Fibroblast of lung (primary cell): ENCODE results near the gene OGN. TPM values are rescaled to one million over a fixed set of nuclear protein-coding genes. Genes with fewer than 3 reads are reported as not detected.

Source experiments
- DNase-seq, 2 donors: peaks; one replicate each; pipeline versions ENCODE4 v3.0.0 to v3.0.0-alpha.2; 2010; ENCODE audit warnings: low read depth in 2 of 2
- H2AFZ ChIP-seq: 2 replicates; pipeline ENCODE4 v1.5.1; 2012; ENCODE audit warnings: low read length, control low read depth, inconsistent platforms
- H3K27ac ChIP-seq: 2 replicates; pipeline ENCODE4 v1.5.1; 2011; ENCODE audit warnings: low read length, control low read depth; ENCODE audit not compliant: insufficient read depth
- H3K27me3 ChIP-seq: 2 replicates; pipeline ENCODE4 v1.5.1; 2011; ENCODE audit warnings: mild to moderate bottlenecking, low read length; ENCODE audit not compliant: control insufficient read depth, insufficient read depth
- H3K36me3 ChIP-seq: 2 replicates; pipeline ENCODE4 v1.5.1; 2011; ENCODE audit warnings: low read length; ENCODE audit not compliant: control insufficient read depth, insufficient read depth
- H3K4me1 ChIP-seq: 2 replicates; pipeline ENCODE4 v1.5.1; 2011; ENCODE audit warnings: low read length; ENCODE audit not compliant: control insufficient read depth, insufficient read depth; ENCODE audit errors: extremely low read depth
- H3K4me2 ChIP-seq: 2 replicates; pipeline ENCODE4 v1.5.1; 2011; ENCODE audit warnings: low read length, control low read depth; ENCODE audit not compliant: insufficient read depth; ENCODE audit errors: extremely low read depth
- H3K4me3 ChIP-seq, 4 experiments: fragments of 200-600 bp in 1 of 4; sonication (generic) in 1 of 4; replicated peaks in 1 of 4; 2 replicates each; pipeline ENCODE4 v1.5.1; 2011 to 2016; ENCODE audit warnings: low read length in 4 of 4, low read depth in 3 of 4, mild to moderate bottlenecking in 3 of 4, control low read depth in 2 of 4, inconsistent platforms in 1 of 4, mixed read lengths in 1 of 4; ENCODE audit not compliant: insufficient read depth in 1 of 4; ENCODE audit errors: control extremely low read depth in 1 of 4
- H3K79me2 ChIP-seq: 2 replicates; pipeline ENCODE4 v1.5.1; 2012; ENCODE audit warnings: mild to moderate bottlenecking, low read length, inconsistent platforms; ENCODE audit not compliant: control insufficient read depth, insufficient read depth
- H3K9ac ChIP-seq: 2 replicates; pipeline ENCODE4 v1.5.1; 2011; ENCODE audit warnings: mild to moderate bottlenecking, low read length, control low read depth; ENCODE audit not compliant: insufficient read depth
- H3K9me3 ChIP-seq: 2 replicates; pipeline ENCODE4 v1.5.1; 2012; ENCODE audit warnings: low read depth, low read length; ENCODE audit not compliant: control insufficient read depth, insufficient read depth
- H4K20me1 ChIP-seq: 2 replicates; pipeline ENCODE4 v1.5.1; 2011; ENCODE audit warnings: low read length; ENCODE audit not compliant: control insufficient read depth, insufficient read depth; ENCODE audit errors: extremely low read depth
- EZH2 ChIP-seq: IDR thresholded peaks from 2 replicates; pipeline ENCODE4 v1.5.1; 2012; ENCODE audit warnings: low read length, control low read depth, mild to moderate bottlenecking; ENCODE audit errors: missing control alignments
- polyA plus RNA-seq, 2 donors: library from polyadenylated mRNA; depleted of rRNA in 1 of 2; stranded (reverse) in 1 of 2; unstranded in 1 of 2; fragments of >200 nt; gene quantifications; 2 replicates each; pipeline ENCODE4 v1.2.1, GENCODE V29; 2011 to 2012; ENCODE audit warnings: missing spikeins in 1 of 2
- total RNA-seq: library from RNA; depleted of rRNA; stranded (reverse); fragments of >200 nt; gene quantifications from 2 replicates; pipeline ENCODE4 v1.2.1, GENCODE V29; 2014
- TF ChIP-seq, protein P1 (sequence below), 2 donors: IDR thresholded peaks in 1 of 2; conservative IDR thresholded peaks in 1 of 2; 1 replicate in 1 of 2; 2 replicates in 1 of 2; pipeline ENCODE4 v1.5.1; 2011 to 2012; ENCODE audit warnings: low read length in 2 of 2, control low read depth in 1 of 2, inconsistent platforms in 1 of 2, low read depth in 1 of 2, mild to moderate bottlenecking in 1 of 2

Gene OGN
- total and polyA plus RNA-seq, 2 donors (not counting 1 experiment from before 2014, with no cell fraction given), result 1.2 to 1.3 TPM

DNA sequence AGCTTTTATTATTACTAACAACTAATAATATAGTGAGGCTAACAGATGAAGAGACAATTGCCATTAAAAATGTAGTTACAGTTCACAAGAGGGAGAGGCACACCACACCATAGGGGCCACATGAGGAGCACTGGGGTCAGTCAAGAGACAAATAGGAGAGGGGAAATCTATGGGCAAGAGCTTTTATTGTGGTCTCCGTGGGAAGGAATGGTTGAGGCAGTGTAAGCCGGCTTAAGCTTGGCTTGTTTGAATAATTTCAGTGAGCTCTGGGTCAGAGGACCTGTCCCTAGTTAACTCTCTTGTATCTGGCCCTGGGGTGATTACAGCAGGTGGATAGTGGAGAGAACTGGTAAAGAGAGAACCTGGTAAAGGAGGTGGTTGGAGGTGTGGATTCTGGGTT, 35.3 kb downstream of the OGN start:
- H3K9ac ChIP-seq, result no peak overlapping the region
- no peaks in the 10 kb centered on the region for H3K79me2 ChIP-seq
- no peak overlapping the region for H3K4me3 ChIP-seq
- no peak for DNase-seq
- TF ChIP-seq EZH2, result no peak
- TF ChIP-seq, protein P1, sequence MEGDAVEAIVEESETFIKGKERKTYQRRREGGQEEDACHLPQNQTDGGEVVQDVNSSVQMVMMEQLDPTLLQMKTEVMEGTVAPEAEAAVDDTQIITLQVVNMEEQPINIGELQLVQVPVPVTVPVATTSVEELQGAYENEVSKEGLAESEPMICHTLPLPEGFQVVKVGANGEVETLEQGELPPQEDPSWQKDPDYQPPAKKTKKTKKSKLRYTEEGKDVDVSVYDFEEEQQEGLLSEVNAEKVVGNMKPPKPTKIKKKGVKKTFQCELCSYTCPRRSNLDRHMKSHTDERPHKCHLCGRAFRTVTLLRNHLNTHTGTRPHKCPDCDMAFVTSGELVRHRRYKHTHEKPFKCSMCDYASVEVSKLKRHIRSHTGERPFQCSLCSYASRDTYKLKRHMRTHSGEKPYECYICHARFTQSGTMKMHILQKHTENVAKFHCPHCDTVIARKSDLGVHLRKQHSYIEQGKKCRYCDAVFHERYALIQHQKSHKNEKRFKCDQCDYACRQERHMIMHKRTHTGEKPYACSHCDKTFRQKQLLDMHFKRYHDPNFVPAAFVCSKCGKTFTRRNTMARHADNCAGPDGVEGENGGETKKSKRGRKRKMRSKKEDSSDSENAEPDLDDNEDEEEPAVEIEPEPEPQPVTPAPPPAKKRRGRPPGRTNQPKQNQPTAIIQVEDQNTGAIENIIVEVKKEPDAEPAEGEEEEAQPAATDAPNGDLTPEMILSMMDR (conservative IDR thresholded peaks at IDR 0.05 in 1 of 2, IDR thresholded peaks at IDR 0.05 in 1 of 2; ENCODE audit: low read depth in 1 of 2, low read length in 2 of 2), result no peak
- no peaks in the 10 kb centered on the region for H4K20me1 ChIP-seq
- H3K27me3 ChIP-seq, result no peaks in the 10 kb centered on the region
- no peaks in the 10 kb centered on the region for H3K4me1 ChIP-seq
- H3K4me2 ChIP-seq, result no peak overlapping the region
- no peak overlapping the region for H3K27ac ChIP-seq
- H3K36me3 ChIP-seq, result no peaks in the 10 kb centered on the region
- H2AFZ ChIP-seq, result no peak overlapping the region
- H3K9me3 ChIP-seq, result no peaks in the 10 kb centered on the region

DNA sequence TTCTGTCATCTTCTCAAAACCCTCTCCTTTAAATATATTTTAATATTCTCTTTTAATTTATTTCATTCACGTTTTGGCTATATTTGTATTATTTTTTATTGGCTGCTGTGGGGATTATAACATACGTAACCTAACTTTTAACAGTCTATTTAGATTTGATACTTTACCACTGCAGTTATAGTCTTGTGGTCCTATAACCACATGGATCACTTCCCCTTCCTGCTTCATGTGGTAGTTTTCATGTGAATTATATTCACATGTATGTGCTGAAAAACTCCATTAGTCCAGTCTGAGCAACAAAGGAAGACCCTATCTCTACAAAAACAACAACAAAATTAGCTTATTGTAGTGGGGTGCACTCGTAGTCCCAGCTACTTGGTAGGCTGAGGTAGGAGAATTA, 44.3 kb downstream of the OGN start:
- Histone ChIP-seq H3K4me3 (no peak overlapping the region), H4K20me1 (no peaks in the 10 kb centered on the region), H3K79me2 (no peaks in the 10 kb centered on the region), H3K27me3 (no peaks in the 10 kb centered on the region), H3K4me2 (no peak overlapping the region), H3K36me3 (no peaks in the 10 kb centered on the region), H3K9ac (no peak overlapping the region), H2AFZ (no peak overlapping the region), H3K27ac (no peak overlapping the region), H3K4me1 (no peaks in the 10 kb centered on the region), H3K9me3 (no peaks in the 10 kb centered on the region)
- no peak for TF ChIP-seq EZH2
- TF ChIP-seq, protein P1 (conservative IDR thresholded peaks at IDR 0.05 in 1 of 2, IDR thresholded peaks at IDR 0.05 in 1 of 2; ENCODE audit: low read depth in 1 of 2, low read length in 2 of 2), result no peak
- no peak for DNase-seq

DNA sequence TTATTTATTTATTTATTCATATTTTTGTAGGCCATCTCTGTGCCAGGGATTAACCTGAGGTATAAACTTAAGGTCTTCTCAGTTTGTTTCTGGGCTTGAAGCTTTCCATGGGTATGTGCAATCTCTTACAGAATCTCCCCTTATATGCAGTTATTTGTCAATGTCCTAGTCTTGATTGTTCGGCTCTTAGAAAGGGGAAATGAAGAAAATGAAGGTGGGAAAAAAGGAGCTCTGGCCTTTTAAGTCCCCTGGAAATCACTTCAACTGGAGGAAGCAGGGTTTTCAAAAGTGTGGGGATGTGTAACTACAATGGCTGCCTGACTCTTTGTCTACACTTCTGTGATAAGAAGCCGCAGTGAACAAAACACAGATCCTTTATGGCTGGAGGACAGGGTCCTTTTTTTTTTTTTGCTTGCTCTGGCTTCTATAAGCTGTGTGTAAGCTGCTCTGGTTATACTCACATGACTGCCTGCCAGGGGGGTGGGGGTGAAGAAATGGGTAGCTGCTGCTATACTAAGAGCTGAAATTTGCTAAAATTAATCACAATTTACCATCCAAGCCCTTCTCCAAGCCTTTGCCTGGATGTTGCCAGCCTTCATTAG, 44.9 kb downstream of the OGN start:
- H3K27ac ChIP-seq, result no peak overlapping the region
- no peak overlapping the region for H3K9ac ChIP-seq
- DNase-seq, result no peak
- H3K27me3 ChIP-seq, result no peaks in the 10 kb centered on the region
- H3K4me1 ChIP-seq, result no peaks in the 10 kb centered on the region
- no peak overlapping the region for H3K4me2 ChIP-seq
- H3K4me3 ChIP-seq, result no peak overlapping the region
- TF ChIP-seq, protein P1 (conservative IDR thresholded peaks at IDR 0.05 in 1 of 2, IDR thresholded peaks at IDR 0.05 in 1 of 2; ENCODE audit: low read depth in 1 of 2, low read length in 2 of 2), result no peak
- peak overlapping the region; percentile 20 for H2AFZ ChIP-seq
- H3K9me3 ChIP-seq, result no peaks in the 10 kb centered on the region
- H3K79me2 ChIP-seq, result no peaks in the 10 kb centered on the region
- no peaks in the 10 kb centered on the region for H3K36me3 ChIP-seq
- no peaks in the 10 kb centered on the region for H4K20me1 ChIP-seq
